ENCODE measurements around the gene PDCD1LG2.

PDCD1LG2 gene

DNA sequence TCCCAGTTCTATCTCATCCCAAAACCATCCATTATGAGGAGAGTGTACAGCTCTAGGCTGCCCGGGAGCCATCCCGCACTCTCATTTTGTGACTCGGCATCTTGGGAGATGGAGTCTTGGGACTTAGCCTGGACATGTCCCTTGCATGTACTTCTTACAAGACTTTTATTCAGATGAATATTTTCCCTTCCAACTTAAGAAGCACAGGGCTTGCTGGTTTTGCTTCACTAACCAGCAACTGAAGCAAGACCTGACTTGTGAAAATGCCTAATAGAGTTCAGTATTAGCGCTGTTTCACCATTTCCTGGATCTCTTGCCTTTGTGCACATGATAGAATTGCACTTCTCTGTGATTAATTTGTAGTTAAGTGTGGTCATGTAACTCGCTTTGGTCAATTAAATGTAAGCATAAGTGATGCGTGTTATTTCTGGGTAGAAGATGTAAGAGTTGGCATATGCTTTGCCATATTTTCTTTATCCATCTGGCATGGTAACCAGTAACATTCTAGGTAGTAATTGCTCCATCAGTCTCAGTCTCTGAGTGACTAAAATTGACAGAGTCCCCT, 55.8 kb downstream of the PDCD1LG2 start:
- H3K4me3 ChIP-seq (ENCODE audit: low read depth, low read length) = no peak overlapping the region
- DNase-seq (ENCODE audit: low read depth) = peak; percentile 83
- TF ChIP-seq, protein P1, sequence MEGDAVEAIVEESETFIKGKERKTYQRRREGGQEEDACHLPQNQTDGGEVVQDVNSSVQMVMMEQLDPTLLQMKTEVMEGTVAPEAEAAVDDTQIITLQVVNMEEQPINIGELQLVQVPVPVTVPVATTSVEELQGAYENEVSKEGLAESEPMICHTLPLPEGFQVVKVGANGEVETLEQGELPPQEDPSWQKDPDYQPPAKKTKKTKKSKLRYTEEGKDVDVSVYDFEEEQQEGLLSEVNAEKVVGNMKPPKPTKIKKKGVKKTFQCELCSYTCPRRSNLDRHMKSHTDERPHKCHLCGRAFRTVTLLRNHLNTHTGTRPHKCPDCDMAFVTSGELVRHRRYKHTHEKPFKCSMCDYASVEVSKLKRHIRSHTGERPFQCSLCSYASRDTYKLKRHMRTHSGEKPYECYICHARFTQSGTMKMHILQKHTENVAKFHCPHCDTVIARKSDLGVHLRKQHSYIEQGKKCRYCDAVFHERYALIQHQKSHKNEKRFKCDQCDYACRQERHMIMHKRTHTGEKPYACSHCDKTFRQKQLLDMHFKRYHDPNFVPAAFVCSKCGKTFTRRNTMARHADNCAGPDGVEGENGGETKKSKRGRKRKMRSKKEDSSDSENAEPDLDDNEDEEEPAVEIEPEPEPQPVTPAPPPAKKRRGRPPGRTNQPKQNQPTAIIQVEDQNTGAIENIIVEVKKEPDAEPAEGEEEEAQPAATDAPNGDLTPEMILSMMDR (IDR thresholded peaks at IDR 0.05; ENCODE audit: insufficient read depth, low read depth, low read length, missing control alignments) = no peak

DNA sequence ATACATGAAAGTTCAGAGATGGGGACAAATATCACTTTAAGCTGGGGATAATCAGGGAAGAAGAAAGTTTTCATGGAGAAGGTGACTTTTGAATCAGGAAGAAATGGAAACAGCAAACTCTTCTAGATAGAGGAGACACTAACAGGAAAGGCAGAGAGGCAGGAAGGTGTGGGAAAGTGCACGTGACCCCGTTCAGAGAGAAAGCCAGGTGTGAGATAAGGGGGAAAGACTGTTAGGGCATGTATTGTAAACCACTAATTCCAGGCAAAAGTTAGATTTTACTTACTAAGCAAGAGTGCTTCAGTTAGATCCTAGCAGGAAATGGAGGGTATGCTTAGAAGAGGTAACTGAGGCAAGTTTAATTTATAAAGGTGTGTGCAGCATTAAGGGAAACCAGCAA, 58.5 kb downstream of the PDCD1LG2 start:
- no peak for DNase-seq (ENCODE audit: low read depth)
- no peak overlapping the region for H3K4me3 ChIP-seq (ENCODE audit: low read depth, low read length)
- TF ChIP-seq, protein P1 (IDR thresholded peaks at IDR 0.05; ENCODE audit: insufficient read depth, low read depth, low read length, missing control alignments) = no peak

DNA sequence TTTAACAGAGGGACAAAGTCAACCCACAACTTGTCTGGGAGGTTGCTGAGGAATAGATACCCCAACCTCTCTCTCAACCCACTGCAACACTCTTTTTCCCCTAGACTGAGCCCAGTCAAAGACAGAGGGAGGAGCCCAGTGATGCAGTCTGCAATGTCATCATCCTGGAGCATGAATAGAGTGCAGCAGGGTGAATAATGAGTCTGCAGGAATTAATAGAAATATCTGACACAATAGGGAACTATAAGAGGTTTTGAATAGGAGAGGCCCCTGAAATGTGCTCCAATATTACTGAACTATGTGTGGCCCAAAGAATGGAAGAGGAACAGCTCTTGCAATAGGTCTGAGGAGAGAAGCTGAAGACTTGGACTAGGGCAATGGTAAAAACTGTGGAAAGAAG, 59.1 kb downstream of the PDCD1LG2 start:
- H3K4me3 ChIP-seq (ENCODE audit: low read depth, low read length) = no peak overlapping the region
- no peak for DNase-seq (ENCODE audit: low read depth)
- TF ChIP-seq, protein P1 (IDR thresholded peaks at IDR 0.05; ENCODE audit: insufficient read depth, low read depth, low read length, missing control alignments) = no peak

DNA sequence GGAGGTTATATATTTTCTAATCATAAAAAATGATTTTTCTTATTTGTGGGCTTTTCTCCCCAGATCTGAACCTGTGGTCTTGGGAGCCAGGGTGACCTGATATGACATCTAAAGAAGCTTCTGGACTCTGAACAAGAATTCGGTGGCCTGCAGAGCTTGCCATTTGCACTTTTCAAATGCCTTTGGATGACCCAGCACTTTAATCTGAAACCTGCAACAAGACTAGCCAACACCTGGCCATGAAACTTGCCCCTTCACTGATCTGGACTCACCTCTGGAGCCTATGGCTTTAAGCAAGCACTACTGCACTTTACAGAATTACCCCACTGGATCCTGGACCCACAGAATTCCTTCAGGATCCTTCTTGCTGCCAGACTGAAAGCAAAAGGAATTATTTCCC, 59.6 kb downstream of the PDCD1LG2 start:
- DNase-seq (ENCODE audit: low read depth) = no peak
- TF ChIP-seq, protein P1 (IDR thresholded peaks at IDR 0.05; ENCODE audit: insufficient read depth, low read depth, low read length, missing control alignments) = no peak
- H3K4me3 ChIP-seq (ENCODE audit: low read depth, low read length) = no peak overlapping the region

DNA sequence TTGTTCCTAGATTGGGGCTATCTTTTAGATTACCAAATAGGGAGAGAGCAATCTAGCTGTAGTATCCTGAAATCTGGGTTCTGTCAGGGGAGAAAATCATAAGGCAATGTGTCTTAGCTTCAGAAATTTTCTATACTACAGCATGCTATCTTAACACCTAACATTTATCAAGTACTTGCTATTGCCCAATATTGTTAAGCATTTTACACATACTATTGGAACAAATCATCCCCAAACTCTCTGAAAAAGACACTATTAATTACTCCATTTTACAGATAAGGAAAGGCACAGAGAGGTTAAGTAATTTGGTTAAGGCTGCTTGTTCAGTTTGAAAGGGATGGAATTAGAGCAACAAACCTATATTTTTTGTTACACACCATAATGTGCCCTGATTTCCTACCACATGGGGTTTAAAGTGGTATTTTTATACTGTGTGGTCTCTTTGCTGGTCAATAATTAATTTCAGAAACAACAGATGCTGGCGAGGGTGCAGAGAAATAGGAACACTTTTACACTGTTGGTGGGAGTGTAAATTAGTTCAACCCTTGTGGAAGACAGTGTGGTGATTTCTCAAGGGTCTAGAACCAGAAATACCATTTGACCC, 61.4 kb downstream of the PDCD1LG2 start:
- TF ChIP-seq, protein P1 (IDR thresholded peaks at IDR 0.05; ENCODE audit: insufficient read depth, low read depth, low read length, missing control alignments) = no peak
- DNase-seq (ENCODE audit: low read depth) = no peak
- no peak overlapping the region for H3K4me3 ChIP-seq (ENCODE audit: low read depth, low read length)

DNA sequence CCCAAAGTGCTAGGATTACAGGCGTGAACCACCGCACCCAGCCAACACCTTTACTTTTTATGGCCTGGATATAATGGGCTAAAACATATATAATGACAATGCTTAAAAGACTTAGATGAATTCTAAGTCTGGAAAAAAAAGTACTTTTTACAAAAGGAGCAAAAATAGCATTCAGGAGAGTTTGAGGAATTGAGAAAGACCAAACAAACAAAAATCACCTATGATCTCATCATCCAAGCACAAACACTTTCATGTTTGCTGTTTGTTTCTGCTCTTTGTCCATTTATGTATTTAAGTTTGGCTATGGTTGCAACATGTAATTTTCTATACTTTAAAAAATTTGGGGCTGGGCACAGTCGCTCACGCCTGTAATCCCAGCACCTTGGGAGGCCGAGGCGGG, 63.8 kb downstream of the PDCD1LG2 start:
- TF ChIP-seq, protein P1 (IDR thresholded peaks at IDR 0.05; ENCODE audit: insufficient read depth, low read depth, low read length, missing control alignments) = no peak
- no peak overlapping the region for H3K4me3 ChIP-seq (ENCODE audit: low read depth, low read length)
- DNase-seq (ENCODE audit: low read depth) = no peak

DNA sequence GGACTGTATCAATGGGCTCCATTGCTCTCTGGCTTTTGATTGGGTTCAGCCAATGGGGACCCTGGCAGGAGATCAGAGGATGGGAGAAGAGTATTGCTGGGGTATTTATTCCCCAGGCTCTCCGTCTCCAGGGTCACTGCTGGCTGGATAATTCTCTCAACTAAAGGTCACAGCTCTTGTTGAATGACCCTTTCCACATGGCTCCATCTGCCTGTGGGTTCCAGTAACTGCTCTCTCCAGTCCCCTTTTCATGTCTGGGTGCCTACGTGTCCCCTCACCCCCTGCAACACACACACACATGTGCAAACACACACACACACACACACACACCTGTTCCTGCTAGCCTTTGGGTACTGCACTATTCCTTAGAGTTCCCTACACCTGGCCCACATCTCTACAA, 64.7 kb downstream of the PDCD1LG2 start:
- H3K4me3 ChIP-seq (ENCODE audit: low read depth, low read length) = no peak overlapping the region
- peak; percentile 36 for DNase-seq (ENCODE audit: low read depth)
- TF ChIP-seq, protein P1 (IDR thresholded peaks at IDR 0.05; ENCODE audit: insufficient read depth, low read depth, low read length, missing control alignments) = peak; percentile 5

Measured in GM12865 (cell line).